ENCODE results near the gene TRABD. TPM values are rescaled to one million over a fixed set of nuclear protein-coding genes. Genes with fewer than 3 reads are reported as not detected.

The TRABD gene
- total RNA-seq, 2 experiments from 2014 or later, result 98.2 to 99.6 TPM

DNA sequence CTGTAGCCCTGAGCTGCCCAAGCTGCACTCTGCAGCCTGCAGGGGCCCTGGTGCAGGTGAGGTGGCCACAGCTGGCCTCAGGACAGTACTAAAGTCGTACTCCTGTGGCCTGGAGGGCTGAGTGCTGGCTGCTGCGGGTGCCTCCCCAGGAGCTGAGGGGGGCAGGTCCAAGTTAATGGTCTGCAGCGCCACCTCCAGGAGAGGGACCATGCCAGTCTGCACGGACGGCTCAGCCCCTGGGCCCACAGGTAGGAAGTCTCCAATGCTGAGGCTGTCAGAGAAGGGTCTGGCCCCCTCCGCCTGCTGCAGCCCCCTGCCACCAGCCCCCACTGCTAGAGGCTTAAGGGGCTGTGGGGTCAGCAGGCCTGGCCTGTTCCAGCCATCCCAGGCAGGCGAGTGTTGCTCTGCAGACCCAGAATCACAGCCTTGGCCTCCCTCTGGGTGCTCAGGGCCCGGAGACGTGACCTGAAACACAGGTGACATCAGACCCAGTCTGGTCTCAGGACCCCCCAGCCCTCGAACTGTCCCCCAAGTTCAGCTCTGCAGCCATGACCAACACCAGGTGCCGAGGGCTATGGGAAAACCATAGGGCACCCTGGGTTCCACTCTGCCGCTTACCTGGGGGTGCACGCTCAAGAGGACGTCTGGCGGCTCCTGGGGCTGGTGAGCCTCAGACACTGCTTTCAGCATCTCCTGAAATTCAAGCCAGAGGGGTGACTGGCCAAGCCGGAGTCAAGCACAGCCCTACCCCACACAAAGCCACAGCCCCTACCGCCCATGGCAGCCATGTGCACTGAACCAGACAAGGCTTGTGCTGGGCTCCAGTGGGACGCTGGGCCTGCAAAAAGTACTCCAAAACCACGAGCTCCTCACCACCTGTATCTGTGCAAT lies 35.9 kb downstream of the TRABD start:
- ChIA-PET CTCF (interaction anchor here (0.5 to 1.4 kb wide), 3 partner anchors 13 to 230 kb away, joined by 3 to 5 read pairs (median 3); no protein-coding TSS in a partner anchor), POLR2A (no interaction called here)

- ChIA-PET CTCF (interaction anchor here (1.4 kb wide), 1 partner anchor 14 kb away, joined by 3 read pairs; no protein-coding TSS in a partner anchor), POLR2A (no interaction called here)
Measured at GRCh38 chr22:50222508-50222907, 36.8 kb downstream of the TRABD start.

- POLR2A ChIA-PET, result no interaction called here
- CTCF ChIA-PET, result interaction anchor here (0.7 to 1.0 kb wide), 3 partner anchors 13 to 81 kb away, joined by 3 read pairs; no protein-coding TSS in a partner anchor
Measured at GRCh38 chr22:50224071-50224470, 38.4 kb downstream of the TRABD start.

GRCh38 chr22:50225200-50225969 lies 39.7 kb downstream of the TRABD start:
- ChIA-PET CTCF (interaction anchor here (0.6 to 2.1 kb wide), 2 partner anchors 16 to 473 kb away, joined by 3 to 4 read pairs; no protein-coding TSS in a partner anchor), POLR2A (no interaction called here)

GRCh38 chr22:50226063-50226874 lies 40.6 kb downstream of the TRABD start:
- ChIA-PET CTCF (interaction anchor here (0.6 to 2.1 kb wide), 4 partner anchors 12 to 472 kb away, joined by 3 to 4 read pairs (median 3); no protein-coding TSS in a partner anchor), POLR2A (no interaction called here)

GRCh38 chr22:50226875-50227165 lies 41.1 kb downstream of the TRABD start:
- CTCF ChIA-PET, result interaction anchor here (1.0 to 2.1 kb wide), 2 partner anchors 14 to 78 kb away, joined by 3 to 4 read pairs; no protein-coding TSS in a partner anchor
- POLR2A ChIA-PET, result no interaction called here

DNA sequence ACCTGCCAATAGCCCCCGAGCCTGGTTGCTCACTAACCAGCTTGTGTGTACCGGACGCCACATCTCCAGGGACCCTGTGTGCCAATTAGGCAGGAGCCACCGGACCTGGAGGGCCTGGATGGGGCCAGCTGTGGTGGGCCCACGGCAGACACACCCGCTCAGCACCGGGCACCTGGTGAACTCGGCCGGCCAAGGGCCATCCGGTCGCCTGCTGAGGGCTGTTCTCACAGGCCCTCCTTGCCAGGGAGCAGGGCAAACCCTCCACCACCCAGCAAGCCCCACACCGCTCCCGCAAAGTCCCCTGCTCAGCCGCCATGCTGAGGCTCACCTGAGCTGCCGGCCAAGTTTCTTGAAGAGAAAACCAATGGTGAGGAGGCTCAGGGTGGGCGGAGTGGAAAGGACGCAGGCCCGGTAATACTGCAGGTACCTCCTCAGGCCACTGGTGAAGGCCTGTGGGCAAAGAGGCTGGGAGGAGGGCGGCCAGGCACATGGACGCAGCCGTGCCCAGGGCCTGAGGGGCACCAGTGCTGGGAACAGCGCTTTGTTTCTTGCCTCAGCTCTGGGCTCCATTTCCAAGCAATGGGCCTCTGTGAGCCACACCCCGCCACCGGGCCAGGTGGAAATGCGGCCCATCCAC lies 42.0 kb downstream of the TRABD start:
- CTCF ChIA-PET, result no interaction called here
- POLR2A ChIA-PET, result no interaction called here

GRCh38 chr22:50228366-50228765 lies 42.7 kb downstream of the TRABD start:
- CTCF ChIA-PET, result no interaction called here
- POLR2A ChIA-PET, result no interaction called here

DNA sequence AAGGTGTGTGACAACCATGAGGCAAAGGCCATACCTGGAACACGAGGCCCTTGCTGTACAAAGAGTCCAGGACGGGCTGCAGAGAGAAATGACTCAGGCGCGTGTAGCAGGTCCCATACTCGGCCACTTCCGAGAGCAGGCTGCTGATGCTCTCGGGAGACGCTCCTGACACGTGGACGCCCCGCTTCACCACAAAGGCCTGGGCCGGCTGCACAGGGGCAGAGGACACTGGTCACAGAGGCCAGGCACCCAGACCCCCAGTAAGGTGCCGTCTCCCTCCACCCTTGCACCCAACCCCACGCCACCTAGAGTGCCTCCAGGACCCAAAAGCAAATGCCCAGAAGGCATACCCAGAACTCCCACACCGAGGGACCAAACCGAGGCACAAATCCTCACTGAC lies 43.7 kb downstream of the TRABD start:
- CTCF ChIA-PET, result no interaction called here
- POLR2A ChIA-PET, result no interaction called here

GRCh38 chr22:50232481-50233151 lies 46.9 kb downstream of the TRABD start:
- POLR2A ChIA-PET, result no interaction called here
- CTCF ChIA-PET, result interaction anchor here (1.0 to 1.5 kb wide), 3 partner anchors 10 to 90 kb away, joined by 3 to 4 read pairs (median 3); no protein-coding TSS in a partner anchor

GRCh38 chr22:50233223-50233622 lies 47.5 kb downstream of the TRABD start:
- ChIA-PET POLR2A (no interaction called here), CTCF (interaction anchor here (1.2 to 1.5 kb wide), 2 partner anchors 9 to 43 kb away, joined by 3 to 4 read pairs; no protein-coding TSS in a partner anchor)

GRCh38 chr22:50236731-50237409 lies 51.2 kb downstream of the TRABD start:
- ChIA-PET CTCF (interaction anchor here (1.2 to 3.0 kb wide), 2 partner anchors 13 to 87 kb away, joined by 3 to 11 read pairs; no protein-coding TSS in a partner anchor), POLR2A (no interaction called here)

DNA sequence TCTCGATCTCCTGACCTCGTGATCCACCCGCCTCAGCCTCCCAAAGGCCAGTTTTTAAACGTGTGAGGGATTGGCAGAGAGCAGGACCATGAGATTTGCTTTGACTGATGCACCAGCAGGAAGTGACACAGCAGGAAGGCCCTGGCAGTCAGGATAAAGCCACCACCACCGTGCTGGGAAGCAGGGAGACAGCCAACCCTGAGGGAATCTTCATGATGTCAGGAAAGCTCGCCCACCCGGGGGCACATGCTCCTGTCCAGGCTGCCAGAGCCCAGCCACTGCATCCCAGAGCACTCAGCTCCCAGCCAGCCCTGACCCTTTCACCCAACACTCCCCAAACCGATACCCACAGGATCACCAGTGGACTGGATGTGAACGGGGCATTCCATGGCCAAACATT lies 53.0 kb downstream of the TRABD start:
- ChIA-PET POLR2A (interaction anchor here (0.6 to 1.0 kb wide), 2 partner anchors 41 to 88 kb away, joined by 3 read pairs; partner anchors contain the start of gene DENND6B), CTCF (interaction anchor here (1.1 kb wide), 1 partner anchor 13 kb away, joined by 3 read pairs; no protein-coding TSS in a partner anchor)

- ChIA-PET CTCF (interaction anchor here (0.6 to 3.3 kb wide), 8 partner anchors 9 to 157 kb away, joined by 3 to 13 read pairs (median 4); partner anchors contain the start of gene HDAC10), POLR2A (no interaction called here)
Measured at GRCh38 chr22:50242406-50242949, 56.8 kb downstream of the TRABD start.

DNA sequence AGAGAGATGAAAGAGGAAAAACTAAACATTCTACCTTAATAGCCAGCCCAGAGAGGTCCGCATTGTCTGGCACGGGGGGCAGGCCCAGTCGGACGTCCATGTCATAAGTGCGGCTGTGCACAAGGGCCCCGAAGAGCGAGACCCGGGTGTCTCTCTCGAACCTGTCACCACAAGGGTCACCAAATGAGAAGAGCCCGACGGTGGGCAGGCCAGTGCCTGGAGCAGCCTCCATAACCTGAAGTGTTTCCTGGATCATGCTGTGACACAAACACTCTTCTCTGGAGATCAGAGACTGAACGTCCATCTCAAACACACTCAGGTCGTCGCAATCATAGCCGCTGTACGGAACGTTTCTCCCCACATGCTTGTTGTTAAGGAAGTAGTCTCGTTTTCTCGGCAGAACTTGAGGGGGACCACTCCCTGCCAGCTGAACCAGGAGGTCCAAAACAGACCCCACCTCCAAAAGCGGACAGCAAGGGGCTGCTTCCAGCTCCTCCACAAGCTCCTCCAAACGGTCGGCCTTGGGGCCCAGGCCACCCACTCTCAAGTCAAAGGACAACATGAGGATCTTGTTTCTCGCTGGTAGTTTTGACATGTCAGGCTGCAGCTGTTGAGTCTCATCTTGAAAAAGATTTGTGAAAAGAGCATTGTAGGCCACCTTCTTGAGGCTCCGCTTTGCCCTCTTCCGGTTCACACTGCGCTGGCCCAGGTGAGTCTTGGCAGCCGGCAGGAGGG lies 58.1 kb downstream of the TRABD start:
- CTCF ChIA-PET, result interaction anchor here (0.7 to 3.3 kb wide), 9 partner anchors 9 to 307 kb away, joined by 3 to 13 read pairs (median 3); partner anchors contain the start of gene MAPK12
- POLR2A ChIA-PET, result interaction anchor here (0.7 to 1.5 kb wide), 5 partner anchors 224 to 334 kb away, joined by 3 to 8 read pairs (median 3); partner anchors contain the start of genes CPT1B, LMF2, NCAPH2 and TYMP
